Fibroblast of villous mesenchyme (primary cell): ENCODE results near the gene BCAR1. TPM values are rescaled to one million over a fixed set of nuclear protein-coding genes. Genes with fewer than 3 reads are reported as not detected.

Source experiments
- DNase-seq: peaks from one replicate; pipeline ENCODE4 v3.0.0-alpha.2; 2010; ENCODE audit warnings: low read depth
- H3K4me3 ChIP-seq: 2 replicates; pipeline ENCODE4 v1.5.1; 2011; ENCODE audit warnings: low read depth, mild to moderate bottlenecking, low read length
- total RNA-seq: library from RNA; depleted of rRNA; stranded (reverse); fragments of >200 nt; gene quantifications from 2 replicates; pipeline ENCODE4 v1.2.3, GENCODE V29; 2012
- TF ChIP-seq, protein P1 (sequence below): IDR thresholded peaks from 2 replicates; pipeline ENCODE4 v1.5.1; 2012; ENCODE audit warnings: low read depth, mild to moderate bottlenecking, low read length; ENCODE audit not compliant: insufficient read depth

Gene BCAR1
- total RNA-seq, 1 donor: 87.2 TPM

DNA sequence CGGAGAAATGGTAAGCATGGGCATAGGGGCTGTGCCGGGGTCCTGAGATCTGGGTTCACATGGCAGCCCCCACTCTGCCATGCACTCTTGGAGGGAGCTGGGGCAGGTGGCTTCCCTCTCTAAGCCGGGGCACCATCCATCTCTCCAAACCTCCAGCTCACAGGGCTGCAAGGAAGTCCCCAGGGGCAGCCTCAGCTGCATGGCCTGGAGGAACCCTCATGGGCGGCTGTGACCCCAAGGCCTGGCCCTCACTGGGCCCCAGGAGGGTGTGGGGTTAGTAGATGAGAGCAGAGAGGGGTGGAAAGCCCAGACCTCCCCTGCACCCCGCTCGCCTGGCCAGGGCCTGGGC, 47.0 kb downstream of the BCAR1 start:
- no peak overlapping the region for H3K4me3 ChIP-seq
- TF ChIP-seq, protein P1, sequence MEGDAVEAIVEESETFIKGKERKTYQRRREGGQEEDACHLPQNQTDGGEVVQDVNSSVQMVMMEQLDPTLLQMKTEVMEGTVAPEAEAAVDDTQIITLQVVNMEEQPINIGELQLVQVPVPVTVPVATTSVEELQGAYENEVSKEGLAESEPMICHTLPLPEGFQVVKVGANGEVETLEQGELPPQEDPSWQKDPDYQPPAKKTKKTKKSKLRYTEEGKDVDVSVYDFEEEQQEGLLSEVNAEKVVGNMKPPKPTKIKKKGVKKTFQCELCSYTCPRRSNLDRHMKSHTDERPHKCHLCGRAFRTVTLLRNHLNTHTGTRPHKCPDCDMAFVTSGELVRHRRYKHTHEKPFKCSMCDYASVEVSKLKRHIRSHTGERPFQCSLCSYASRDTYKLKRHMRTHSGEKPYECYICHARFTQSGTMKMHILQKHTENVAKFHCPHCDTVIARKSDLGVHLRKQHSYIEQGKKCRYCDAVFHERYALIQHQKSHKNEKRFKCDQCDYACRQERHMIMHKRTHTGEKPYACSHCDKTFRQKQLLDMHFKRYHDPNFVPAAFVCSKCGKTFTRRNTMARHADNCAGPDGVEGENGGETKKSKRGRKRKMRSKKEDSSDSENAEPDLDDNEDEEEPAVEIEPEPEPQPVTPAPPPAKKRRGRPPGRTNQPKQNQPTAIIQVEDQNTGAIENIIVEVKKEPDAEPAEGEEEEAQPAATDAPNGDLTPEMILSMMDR: no peak
- no peak for DNase-seq

DNA sequence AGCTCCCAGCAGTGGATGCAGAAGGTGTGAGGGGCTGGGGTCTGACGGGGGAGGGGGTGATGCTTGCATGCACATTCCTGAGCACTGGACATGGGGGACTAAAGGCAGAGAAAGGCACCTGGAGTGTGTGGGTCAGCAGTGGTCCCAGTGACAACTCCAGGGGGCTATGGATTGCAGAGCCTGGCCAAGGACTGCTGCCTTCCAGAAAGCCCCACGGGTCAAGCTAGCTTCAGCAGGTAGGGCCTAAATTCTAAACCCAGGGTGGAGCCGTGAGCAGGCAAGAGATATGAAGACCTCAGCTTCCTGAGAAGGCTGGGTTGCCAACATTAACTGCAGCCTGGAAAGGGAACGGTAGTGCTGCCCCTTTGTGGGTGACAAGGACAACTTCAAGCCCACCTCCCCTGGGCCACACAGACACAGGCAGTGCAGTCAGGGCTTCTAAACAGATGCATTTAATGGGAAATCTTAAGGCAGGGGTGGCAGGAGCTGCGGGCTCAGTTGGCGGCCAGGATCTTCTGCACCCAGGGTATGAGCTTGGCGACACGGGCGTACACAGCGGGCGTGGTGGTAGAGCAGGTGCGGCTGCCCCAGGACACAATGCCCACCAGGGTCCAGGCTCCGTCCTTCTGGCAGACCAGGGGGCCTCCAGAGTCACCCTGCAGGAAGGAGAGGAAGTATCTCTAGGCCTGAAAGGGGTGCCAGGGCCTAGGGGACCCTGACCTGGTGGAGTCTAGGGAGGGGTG, 47.6 kb downstream of the BCAR1 start:
- TF ChIP-seq, protein P1: no peak
- no peak overlapping the region for H3K4me3 ChIP-seq
- DNase-seq: no peak

DNA sequence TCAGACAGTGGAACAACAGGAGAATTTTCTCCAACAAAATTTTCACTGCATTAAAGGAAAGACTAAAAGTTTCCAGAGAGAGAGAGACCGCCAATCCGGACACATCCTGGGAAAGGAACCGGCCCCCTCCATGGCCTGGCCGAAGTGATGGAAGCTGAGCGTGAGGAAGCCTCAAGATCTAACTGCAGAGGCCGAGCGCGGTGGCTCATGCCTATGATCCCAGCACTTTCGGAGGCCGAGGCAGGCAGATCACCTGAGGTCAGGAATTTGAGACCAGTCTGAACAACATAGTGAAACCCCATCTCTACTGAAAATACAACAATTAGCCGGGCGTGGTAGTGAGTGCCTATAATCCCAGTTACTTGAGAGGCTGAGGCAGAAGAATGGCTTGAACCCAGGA, 48.3 kb downstream of the BCAR1 start:
- no peak for DNase-seq
- no peak overlapping the region for H3K4me3 ChIP-seq
- TF ChIP-seq, protein P1: no peak

DNA sequence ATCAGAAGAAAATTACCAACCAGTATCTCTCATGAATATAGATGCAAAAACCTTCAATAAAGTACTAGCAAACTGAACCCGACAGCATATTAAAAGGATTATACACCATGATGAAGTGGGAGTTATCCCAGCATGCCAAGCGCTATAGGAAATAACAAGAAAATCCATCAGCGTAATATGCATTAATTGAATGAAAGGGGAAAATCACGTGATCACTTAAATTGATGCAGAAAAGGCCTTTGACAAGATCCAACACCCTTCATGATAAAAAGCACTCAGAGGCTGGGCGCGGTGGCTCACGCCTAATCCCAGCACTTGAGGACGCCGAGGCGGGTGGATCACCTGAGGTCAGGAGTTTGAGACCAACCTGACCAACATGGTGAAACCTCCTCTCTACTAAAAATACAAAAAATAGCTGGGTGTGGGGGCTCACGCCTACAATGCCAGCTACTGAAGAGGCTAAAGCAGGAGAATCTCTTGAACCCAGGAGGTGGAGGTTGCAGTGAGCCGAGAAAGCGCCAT, 49.3 kb downstream of the BCAR1 start:
- TF ChIP-seq, protein P1: no peak
- DNase-seq: no peak
- H3K4me3 ChIP-seq: no peak overlapping the region

DNA sequence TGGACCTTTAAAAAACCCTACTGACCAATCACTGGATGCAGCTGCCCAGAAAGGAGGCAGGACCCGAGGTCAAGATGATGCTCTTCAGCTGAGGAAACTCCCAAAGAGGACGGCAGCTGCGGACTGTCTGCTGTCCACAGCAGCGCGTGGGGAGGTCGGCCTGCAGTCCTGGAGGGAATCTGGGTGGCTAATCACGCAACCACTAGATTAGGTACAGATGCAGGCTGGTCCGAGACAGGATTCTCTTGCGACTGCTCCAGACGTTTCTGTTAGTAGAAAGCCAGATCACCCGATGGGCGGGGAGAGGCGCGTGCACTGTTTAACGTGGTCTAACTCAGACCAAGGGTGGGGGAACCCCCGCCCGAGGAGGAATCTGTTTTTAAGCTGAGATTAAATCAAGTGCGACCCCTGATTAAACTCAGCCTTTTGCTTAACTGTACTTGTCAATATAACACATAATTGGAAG, 53.3 kb downstream of the BCAR1 start:
- peak; percentile 87 for DNase-seq
- peak overlapping the region; percentile 37 for H3K4me3 ChIP-seq
- TF ChIP-seq, protein P1: no peak

DNA sequence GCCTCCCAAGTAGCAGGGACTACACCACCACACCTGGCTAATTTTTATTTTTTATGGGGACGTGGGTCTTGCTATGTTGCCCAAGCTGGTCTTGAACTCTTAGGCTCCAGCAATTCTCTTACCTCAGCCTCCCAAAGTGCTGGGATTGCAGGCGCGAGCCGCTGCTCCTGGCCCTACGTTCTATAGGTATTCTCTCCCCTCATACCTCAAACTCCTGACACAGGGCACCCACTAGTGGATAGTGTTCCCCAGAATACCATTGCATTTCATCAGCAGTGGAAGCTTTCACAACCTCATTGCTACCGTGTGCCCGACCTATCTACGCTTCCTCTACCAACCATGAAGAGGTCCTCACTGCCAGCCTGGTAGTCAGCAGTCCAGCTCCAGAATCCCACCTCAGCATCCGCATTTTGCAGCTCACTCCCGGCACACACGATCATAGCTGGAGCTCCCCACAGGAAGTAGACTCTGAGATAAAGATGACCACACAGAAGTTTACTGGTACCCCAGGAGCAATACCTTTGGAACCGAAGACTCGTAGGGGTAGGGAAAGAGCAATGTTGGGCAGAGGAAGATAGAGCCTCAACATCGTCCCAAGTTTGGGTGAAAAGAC, 53.8 kb downstream of the BCAR1 start:
- TF ChIP-seq, protein P1: no peak
- no peak for DNase-seq
- peak overlapping the region; percentile 37 for H3K4me3 ChIP-seq

DNA sequence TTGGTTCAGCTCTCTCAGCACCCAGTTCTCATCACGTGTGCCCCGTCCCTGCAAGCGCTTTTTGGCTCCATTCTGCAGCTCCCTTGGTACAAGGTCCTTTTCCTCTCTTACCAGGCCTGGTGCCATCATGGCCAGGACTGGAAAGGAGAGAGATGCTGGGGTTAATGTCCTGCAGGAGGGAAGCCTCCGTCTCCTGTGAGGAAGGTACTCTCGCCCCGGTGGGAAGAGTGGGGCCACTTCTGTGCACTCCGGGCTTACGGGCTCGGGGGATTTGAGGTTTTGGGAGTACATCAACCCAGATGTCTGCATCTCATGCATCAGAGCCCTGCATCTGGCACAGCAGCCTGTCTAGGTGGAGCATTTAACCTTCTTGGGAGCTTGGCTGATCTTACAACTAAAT, 54.6 kb downstream of the BCAR1 start:
- no peak for DNase-seq
- TF ChIP-seq, protein P1: no peak
- no peak overlapping the region for H3K4me3 ChIP-seq
